HFF-Myc (cell line): Measurements from ENCODE around the gene HOXB7.

ENCODE experiments used
- DNase-seq: peaks from one replicate; pipeline ENCODE4 v3.0.0-alpha.2; 2011; ENCODE audit warnings: low read depth; ENCODE audit errors: extremely low read depth
- H3K4me3 ChIP-seq: replicated peaks from 2 replicates; pipeline ENCODE4 v1.5.1; 2011; ENCODE audit warnings: low read depth, mild to moderate bottlenecking, control low read depth, low read length
- TF ChIP-seq, protein P1 (sequence below): IDR thresholded peaks from 2 replicates; pipeline ENCODE4 v1.5.1; 2012; ENCODE audit warnings: mild to moderate bottlenecking, low read depth, low read length, control low read depth; ENCODE audit errors: missing control alignments

Gene HOXB7

DNA sequence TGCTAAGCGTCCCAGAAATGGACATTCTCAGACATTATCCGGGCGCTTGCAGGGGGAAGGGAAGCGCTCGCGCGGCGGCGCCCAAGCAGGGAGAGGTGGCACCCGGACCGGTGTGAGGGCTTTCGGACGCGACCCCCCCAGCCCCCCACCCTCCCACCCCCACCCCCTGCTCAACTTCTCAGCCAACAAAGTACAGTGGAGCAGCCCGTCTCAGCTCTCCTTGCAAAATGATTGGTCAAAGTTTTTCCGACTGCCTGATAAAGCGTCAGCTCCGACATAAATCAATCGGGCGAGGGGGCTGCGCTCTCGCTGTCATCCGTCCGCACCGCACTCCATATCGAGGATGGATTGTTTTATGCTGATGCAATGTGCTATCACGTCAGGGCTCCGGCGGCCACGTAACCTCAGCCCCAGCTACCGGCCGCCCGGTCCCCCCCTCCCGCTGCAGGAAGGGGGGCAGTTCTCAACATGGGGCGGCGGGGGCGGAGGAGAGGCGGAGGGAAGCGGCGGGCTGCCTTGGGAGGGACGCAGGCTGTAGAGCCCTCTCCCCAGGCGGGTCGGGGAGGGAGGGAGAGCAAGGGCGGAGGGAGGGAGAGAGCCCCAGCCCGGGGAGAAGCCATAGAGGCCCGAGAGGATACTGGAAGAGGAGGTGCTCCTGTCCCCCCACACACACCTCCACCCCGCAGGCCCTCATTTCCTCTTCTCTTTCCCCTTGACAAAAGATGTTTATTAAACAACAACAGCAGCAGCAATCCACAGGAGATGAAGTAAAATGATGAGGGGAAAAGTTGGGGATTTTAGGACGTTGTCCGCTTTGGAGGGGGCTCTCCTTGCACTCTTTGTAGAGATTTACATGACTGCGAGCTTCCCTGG lies 15.7 kb upstream of the HOXB7 start, which contains the start of gene HOXB9:
Gene HOXB9 (minus strand): TSS at position 114 of the 873 bp plus-strand sequence. CDS start 89 bp downstream, at position 25.
- DNase-seq = no peak
- H3K4me3 ChIP-seq = no peak within 1 kb of the TSS
- TF ChIP-seq, protein P1, sequence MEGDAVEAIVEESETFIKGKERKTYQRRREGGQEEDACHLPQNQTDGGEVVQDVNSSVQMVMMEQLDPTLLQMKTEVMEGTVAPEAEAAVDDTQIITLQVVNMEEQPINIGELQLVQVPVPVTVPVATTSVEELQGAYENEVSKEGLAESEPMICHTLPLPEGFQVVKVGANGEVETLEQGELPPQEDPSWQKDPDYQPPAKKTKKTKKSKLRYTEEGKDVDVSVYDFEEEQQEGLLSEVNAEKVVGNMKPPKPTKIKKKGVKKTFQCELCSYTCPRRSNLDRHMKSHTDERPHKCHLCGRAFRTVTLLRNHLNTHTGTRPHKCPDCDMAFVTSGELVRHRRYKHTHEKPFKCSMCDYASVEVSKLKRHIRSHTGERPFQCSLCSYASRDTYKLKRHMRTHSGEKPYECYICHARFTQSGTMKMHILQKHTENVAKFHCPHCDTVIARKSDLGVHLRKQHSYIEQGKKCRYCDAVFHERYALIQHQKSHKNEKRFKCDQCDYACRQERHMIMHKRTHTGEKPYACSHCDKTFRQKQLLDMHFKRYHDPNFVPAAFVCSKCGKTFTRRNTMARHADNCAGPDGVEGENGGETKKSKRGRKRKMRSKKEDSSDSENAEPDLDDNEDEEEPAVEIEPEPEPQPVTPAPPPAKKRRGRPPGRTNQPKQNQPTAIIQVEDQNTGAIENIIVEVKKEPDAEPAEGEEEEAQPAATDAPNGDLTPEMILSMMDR = no peak

DNA sequence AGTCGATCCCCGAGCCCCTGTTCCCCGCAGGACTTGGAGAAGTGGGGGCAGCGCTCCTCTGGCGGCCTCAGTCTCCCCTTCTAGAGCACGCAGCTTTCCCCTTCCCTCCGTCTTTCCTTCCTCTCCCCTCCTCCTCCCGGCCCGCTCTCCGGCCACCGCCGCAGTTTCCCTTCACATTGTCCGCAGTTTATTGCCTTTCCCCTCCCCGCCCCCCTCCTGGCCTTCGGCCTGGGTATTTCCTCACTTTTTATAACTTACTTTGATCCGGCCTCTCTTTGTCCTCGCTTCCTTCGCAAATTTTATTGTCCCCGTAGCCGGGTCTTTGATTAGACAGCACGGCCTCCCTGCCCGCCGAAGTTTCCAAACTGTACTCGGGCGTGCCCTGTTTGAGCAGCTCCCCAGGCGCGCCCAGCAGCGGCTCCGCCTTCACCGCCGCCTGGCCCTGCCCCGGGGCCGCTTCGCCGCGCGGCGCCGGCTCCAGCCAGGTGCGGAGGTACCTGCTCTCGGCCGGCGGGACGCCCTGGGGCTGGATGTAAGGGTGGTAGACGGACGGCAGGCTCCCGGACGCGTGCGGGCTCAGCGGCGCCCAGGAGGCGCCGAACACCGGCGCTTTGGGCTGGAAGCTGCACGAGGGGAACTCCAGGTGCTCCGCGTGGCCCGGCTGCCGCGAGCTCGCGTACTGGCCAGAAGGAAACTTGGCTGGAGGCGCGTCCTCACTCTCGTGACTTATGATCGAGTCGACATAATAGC lies 14.9 kb upstream of the HOXB7 start:
- H3K4me3 ChIP-seq = no peak overlapping the region
- no peak for DNase-seq
- TF ChIP-seq, protein P1 = no peak

DNA sequence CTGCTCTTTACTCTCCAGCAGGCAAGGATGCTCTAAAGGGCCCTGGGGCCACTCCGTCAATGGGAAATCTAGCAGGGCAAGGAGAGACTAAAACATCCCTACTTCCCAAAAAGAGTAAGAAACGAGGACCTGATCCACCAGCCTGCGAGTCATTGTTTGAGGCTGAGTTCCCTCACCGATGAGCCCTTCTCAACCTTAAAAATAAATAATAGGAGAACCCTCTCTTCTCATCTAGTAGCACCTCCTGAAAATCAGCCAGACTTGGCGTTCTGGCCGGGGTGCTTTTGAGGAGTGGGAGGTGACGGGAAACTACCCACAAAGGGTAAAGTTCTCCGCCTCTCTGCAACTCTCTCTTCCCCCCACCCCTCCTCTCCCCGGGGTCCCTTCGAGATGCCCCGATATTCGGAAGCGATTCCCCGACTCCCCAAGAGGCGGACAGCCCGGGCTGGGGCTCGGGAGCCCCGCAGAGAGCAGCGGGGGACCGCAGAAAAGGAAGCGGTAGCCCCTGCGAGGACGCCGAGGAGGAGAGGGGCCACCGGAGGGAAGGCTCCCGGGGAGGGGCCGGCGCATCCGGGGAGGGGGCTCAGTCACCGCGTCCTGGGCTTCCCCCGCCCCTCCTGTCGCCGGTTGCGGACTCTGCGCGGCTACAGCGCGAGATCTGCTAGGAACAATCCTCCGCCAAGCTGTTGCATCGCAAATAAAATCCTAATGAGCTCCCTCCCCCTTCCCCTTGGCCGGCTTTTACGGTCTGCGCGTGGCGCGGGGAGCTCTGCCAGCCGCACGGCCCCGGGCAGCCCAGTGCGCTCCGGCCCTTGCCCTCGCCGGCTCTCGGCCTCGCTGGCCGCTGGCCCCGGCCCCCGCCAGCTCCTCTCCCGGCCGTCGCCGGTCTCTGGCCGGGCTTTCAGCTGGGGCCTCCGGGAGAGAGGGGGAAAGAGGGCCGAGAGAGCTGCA lies 14.0 kb upstream of the HOXB7 start:
- no peak overlapping the region for H3K4me3 ChIP-seq
- DNase-seq = no peak
- TF ChIP-seq, protein P1 = no peak

DNA sequence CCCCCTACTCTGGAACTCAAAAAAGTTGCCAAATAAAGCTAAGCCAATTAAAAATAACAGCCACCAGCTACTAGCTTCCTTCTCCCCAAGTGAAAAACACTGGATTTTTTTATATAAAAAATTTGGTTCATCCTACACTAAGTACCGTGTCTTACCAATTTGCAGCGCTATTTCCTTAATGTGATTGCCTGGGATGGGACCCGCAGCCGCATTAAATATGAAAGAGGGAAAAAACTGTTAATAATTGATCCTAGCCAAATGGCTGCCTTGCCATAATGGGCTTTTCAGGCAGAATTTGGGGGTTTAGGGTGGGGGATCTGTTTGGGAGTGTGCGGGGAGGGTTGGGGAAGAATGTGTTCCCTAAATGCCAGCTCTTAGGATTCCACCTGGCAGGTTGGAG lies 13.3 kb upstream of the HOXB7 start:
- no peak overlapping the region for H3K4me3 ChIP-seq
- DNase-seq = no peak
- TF ChIP-seq, protein P1 = no peak

DNA sequence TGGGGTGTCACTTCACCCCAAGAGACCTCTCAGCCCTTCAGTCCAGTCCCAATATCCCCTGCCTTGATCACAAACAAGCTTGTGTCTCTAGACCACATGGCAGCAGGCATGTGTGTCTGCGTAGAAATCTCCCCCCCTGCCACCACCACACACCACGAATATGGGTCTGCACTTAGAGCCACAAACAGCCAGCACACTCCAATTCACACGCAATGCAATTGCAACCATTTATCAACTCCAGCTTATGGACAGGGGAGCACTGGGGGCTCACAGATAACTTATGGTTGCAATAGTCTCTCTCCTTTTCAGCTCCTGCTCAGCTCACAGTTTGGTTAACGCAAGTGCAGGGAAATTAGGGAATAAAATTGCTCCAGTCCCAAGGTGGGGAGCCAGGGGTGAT lies 12.8 kb upstream of the HOXB7 start:
- TF ChIP-seq, protein P1 = no peak
- no peak for DNase-seq
- no peak overlapping the region for H3K4me3 ChIP-seq

DNA sequence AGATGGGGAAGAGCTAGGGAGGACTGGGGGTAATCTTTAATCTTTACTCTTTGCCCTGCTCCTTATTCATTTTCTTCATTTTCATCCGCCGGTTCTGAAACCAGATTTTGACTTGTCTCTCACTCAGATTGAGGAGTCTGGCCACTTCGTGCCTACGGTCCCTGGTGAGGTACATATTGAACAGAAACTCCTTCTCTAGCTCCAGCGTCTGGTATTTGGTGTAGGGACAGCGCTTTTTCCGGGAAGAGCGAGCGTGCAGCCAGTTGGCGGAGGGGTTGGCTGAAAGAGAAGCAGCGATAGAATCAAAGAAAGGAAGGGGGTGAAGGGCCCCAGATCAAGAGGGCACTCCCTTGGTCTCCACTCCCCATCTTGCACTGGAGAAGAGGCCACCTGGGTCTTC lies 12.0 kb upstream of the HOXB7 start:
- no peak for DNase-seq
- TF ChIP-seq, protein P1 = no peak
- no peak overlapping the region for H3K4me3 ChIP-seq
